Erythroblast (primary cell): ENCODE data around the gene C1GALT1.

ENCODE experiments used
- GATA1 ChIP-seq: IDR thresholded peaks from 2 replicates; pipeline ENCODE4 v1.6.1; 2011; ENCODE audit warnings: low read depth, mild to moderate bottlenecking, control low read depth, low read length, moderate library complexity
- POLR2A ChIP-seq: IDR thresholded peaks from 2 replicates; pipeline ENCODE4 v1.6.1; 2011; ENCODE audit warnings: mild to moderate bottlenecking, low read length

DNA sequence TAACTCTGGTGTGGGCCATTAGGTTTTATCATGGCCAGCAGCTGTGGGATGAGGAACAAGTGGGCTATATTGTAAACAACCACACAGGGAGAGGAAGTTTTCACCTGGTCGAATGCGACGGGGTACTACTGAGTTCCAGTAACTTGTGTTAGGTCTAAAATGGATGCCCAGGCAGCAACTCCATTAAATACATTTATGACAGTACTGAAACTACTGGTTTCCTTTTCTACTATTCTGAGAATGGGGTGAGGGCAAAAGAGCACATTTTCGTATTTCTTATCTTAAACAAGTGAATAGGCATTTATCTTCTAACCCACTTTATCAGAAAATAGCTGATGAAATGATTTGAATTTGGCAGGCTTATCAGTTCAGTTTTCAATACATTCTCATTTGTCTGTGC is 109.7 kb downstream of the C1GALT1 start:
- TF ChIP-seq POLR2A (no peak), GATA1 (no peak)
